Endothelial cell of umbilical vein (primary cell): ENCODE results near the gene SCTR. TPM values are rescaled to one million over a fixed set of nuclear protein-coding genes. Genes with fewer than 3 reads are reported as not detected.

Source experiments
- BruUV-seq: library from RNA; stranded (reverse); fragments of 400-500 nt; replicated peaks from 2 replicates; lab custom pipeline; 2021; lab: Mats Ljungman, UMichigan
- CTCF ChIA-PET: fragments of 300-600, 350-600 bp; sonication (Branson Sonifier 250); formaldehyde crosslinking; loops from one replicate; lab custom pipeline; 2021; ENCODE audit warnings: antibody characterized with exemption, inconsistent platforms; lab: Charles Lee
- POLR2A ChIA-PET: fragments of 300-600, 350-600 bp; sonication (Branson Sonifier 250); formaldehyde crosslinking; loops from one replicate; lab custom pipeline; 2021; ENCODE audit warnings: antibody characterized with exemption, inconsistent platforms; lab: Charles Lee
- DNase-seq: peaks from one replicate; pipeline ENCODE4 v3.0.0-alpha.2; 2011; ENCODE audit warnings: low read depth, low spot score
- FAIRE-seq: peaks from 2 replicates; lab custom pipeline; 2011; peaks lifted over from hg19 to GRCh38; lab: Jason Lieb, UNC
- H2AFZ ChIP-seq: 2 replicates; pipeline ENCODE4 v1.6.0; 2012; ENCODE audit warnings: low read depth, low read length, control low read depth, inconsistent platforms
- H3K27ac ChIP-seq: 2 replicates; pipeline ENCODE4 v1.5.1; 2011; ENCODE audit warnings: low read depth, mild to moderate bottlenecking, control low read depth, low read length, moderate library complexity; ENCODE audit not compliant: insufficient read depth
- H3K27me3 ChIP-seq, 2 experiments: 2 replicates each; pipeline versions ENCODE4 v1.6.0 to v1.6.1; 2011; ENCODE audit warnings: low read length in 2 of 2, mixed read lengths in 1 of 2; ENCODE audit not compliant: control insufficient read depth in 2 of 2, insufficient read depth in 2 of 2
- H3K36me3 ChIP-seq, 2 experiments: 2 replicates in 1 of 2; 3 replicates in 1 of 2; pipeline ENCODE4 v1.5.1; 2011; ENCODE audit warnings: low read length in 2 of 2, mild to moderate bottlenecking in 1 of 2, moderate library complexity in 1 of 2; ENCODE audit not compliant: control insufficient read depth in 2 of 2, insufficient read depth in 2 of 2; ENCODE audit errors: extremely low read depth in 1 of 2
- H3K4me1 ChIP-seq: 3 replicates; pipeline ENCODE4 v1.5.1; 2011; ENCODE audit warnings: mild to moderate bottlenecking, low read length; ENCODE audit not compliant: control insufficient read depth, insufficient read depth; ENCODE audit errors: extremely low read depth
- H3K4me2 ChIP-seq: 2 replicates; pipeline ENCODE4 v1.6.1; 2011; ENCODE audit warnings: low read length, control low read depth, mixed read lengths; ENCODE audit not compliant: insufficient read depth
- H3K4me3 ChIP-seq, 3 experiments: fragments of 200-600 bp in 1 of 3; sonication (generic), shearing (Covaris generic) in 1 of 3; replicated peaks in 1 of 3; 2 replicates each; pipeline ENCODE4 v1.5.1; 2011 to 2016; ENCODE audit warnings: control low read depth in 3 of 3, low read length in 3 of 3, mild to moderate bottlenecking in 2 of 3, inconsistent platforms in 1 of 3, low read depth in 1 of 3, moderate library complexity in 1 of 3; ENCODE audit not compliant: insufficient read depth in 1 of 3
- H3K79me2 ChIP-seq: 2 replicates; pipeline ENCODE4 v1.6.0; 2012; ENCODE audit warnings: low read length, inconsistent platforms; ENCODE audit not compliant: control insufficient read depth, insufficient read depth
- H3K9ac ChIP-seq: replicated peaks from 2 replicates; pipeline ENCODE3; 2011; ENCODE audit warnings: low read length, control low read depth; ENCODE audit not compliant: insufficient read depth; ENCODE audit errors: extremely low read depth
- H3K9me1 ChIP-seq: replicated peaks from 3 replicates; pipeline ENCODE4 v1.6.0; 2011; ENCODE audit warnings: mild to moderate bottlenecking, low read length; ENCODE audit not compliant: control insufficient read depth, insufficient read depth; ENCODE audit errors: extremely low read depth
- H3K9me3 ChIP-seq: replicated peaks from 2 replicates; pipeline ENCODE4 v1.5.1; 2012; ENCODE audit warnings: low read length, inconsistent platforms; ENCODE audit not compliant: control insufficient read depth, insufficient read depth
- H4K20me1 ChIP-seq: replicated peaks from 2 replicates; pipeline ENCODE3; 2011; ENCODE audit warnings: mild to moderate bottlenecking, low read length; ENCODE audit not compliant: control insufficient read depth, insufficient read depth; ENCODE audit errors: extremely low read depth
- CTCF ChIP-seq, 2 donors: IDR thresholded peaks; 1 replicate in 1 of 2; 2 replicates in 1 of 2; pipeline ENCODE4 v1.5.1; 2011; ENCODE audit warnings: low read length in 2 of 2, mild to moderate bottlenecking in 2 of 2, moderate library complexity in 2 of 2, control low read depth in 1 of 2, inconsistent platforms in 1 of 2, low read depth in 1 of 2; ENCODE audit not compliant: insufficient read depth in 1 of 2; ENCODE audit errors: extremely low read depth in 1 of 2
- EZH2 ChIP-seq: IDR thresholded peaks from 2 replicates; pipeline ENCODE4 v1.6.1; 2012; ENCODE audit warnings: borderline replicate concordance, low read depth, mild to moderate bottlenecking, moderate library complexity, low read length, inconsistent platforms; ENCODE audit not compliant: severe bottlenecking
- FOS ChIP-seq: IDR thresholded peaks from 2 replicates; pipeline ENCODE4 v1.6.1; 2011; ENCODE audit warnings: mild to moderate bottlenecking, low read length, moderate library complexity, borderline replicate concordance; ENCODE audit not compliant: insufficient read depth
- GATA2 ChIP-seq: IDR thresholded peaks from 2 replicates; pipeline ENCODE4 v1.7.0; 2011; ENCODE audit warnings: low read depth, mild to moderate bottlenecking, moderate library complexity, mixed read lengths, low read length; ENCODE audit not compliant: insufficient read length, insufficient read depth
- JUN ChIP-seq: IDR thresholded peaks from 2 replicates; pipeline ENCODE4 v1.6.1; 2011; ENCODE audit warnings: borderline replicate concordance, low read depth; ENCODE audit not compliant: insufficient read length, insufficient read depth
- MYC ChIP-seq: IDR thresholded peaks from one replicate; pipeline ENCODE4 v1.6.1; 2011; ENCODE audit warnings: mild to moderate bottlenecking, low read depth, low read length
- POLR2A ChIP-seq: IDR thresholded peaks from 2 replicates; pipeline ENCODE4 v1.6.1; 2012; ENCODE audit warnings: low read depth, mild to moderate bottlenecking, control low read depth, low read length
- POLR2AphosphoS5 ChIP-seq: IDR thresholded peaks from 2 replicates; pipeline ENCODE4 v1.6.1; 2012; ENCODE audit warnings: low read depth, mild to moderate bottlenecking, control low read depth, low read length, moderate library complexity; ENCODE audit not compliant: insufficient read depth
- dilution Hi-C: fragments of 300-500 bp; cut with MboI; formaldehyde crosslinking; loops from one replicate; pipeline ENCODE4 v1.15.0; 2019; ENCODE audit warnings: low sequenced_read_pairs; ENCODE audit not compliant: extremely low pct_ligation_motif_present
- intact Hi-C: fragments of 100-400 bp; cut with micrococcal nuclease; formaldehyde crosslinking; loops from one replicate; pipeline ENCODE4 v1.10.0; 2022
- polyA plus RNA-seq, 4 experiments: library from polyadenylated mRNA; depleted of rRNA in 3 of 4; stranded (reverse) in 3 of 4; unstranded in 1 of 4; fragments of >200 nt; gene quantifications; 2 replicates each; pipeline versions ENCODE4 v1.2.1 to v1.2.3, GENCODE V29; 2011 to 2012; ENCODE audit warnings: missing spikeins in 1 of 4
- total RNA-seq: library from RNA; stranded (reverse); gene quantifications from 2 replicates; pipeline ENCODE4 v1.2.3, GENCODE V29; 2021
- TF ChIP-seq, protein P1 (sequence below): IDR thresholded peaks from 2 replicates; pipeline ENCODE4 v1.6.1; 2011; ENCODE audit not compliant: insufficient read depth, insufficient read length

SCTR gene
- total and polyA plus RNA-seq, 2 donors (not counting 3 experiments of a cell fraction or from before 2014, with no cell fraction given), result not detected

GRCh38 chr2:119421741-119422140, 102.5 kb downstream of the SCTR start:
- Histone ChIP-seq H4K20me1 (no peaks in the 10 kb centered on the region), H3K36me3 (no peaks in the 10 kb centered on the region), H3K9me1 (no peaks in the 10 kb centered on the region), H3K4me3 (no peak overlapping the region), H3K4me1 (no peaks in the 10 kb centered on the region), H3K9ac (no peak overlapping the region), H3K27ac (no peak overlapping the region), H3K4me2 (no peak overlapping the region), H3K27me3 (peaks cover 28% of the 10 kb centered on the region in 2 experiments), H3K79me2 (no peaks in the 10 kb centered on the region), H2AFZ (no peak overlapping the region), H3K9me3 (no peaks in the 10 kb centered on the region)
- FAIRE-seq (no peak), DNase-seq (no peak)
- ChIA-PET CTCF (interaction anchor here (1.4 kb wide), 1 partner anchor 55 kb away, joined by 4 read pairs; no protein-coding TSS in a partner anchor), POLR2A (no interaction called here)
- intact Hi-C loops (no loop called here), dilution Hi-C loops (no loop called here)
- TF ChIP-seq CTCF (IDR thresholded peaks at IDR 0.05; ENCODE audit: extremely low read depth in 1 of 2, insufficient read depth in 1 of 2, low read depth in 1 of 2, low read length in 2 of 2) (no peak), MYC (no peak), GATA2 (no peak), POLR2AphosphoS5 (no peak), POLR2A (no peak), FOS (no peak), JUN (no peak), EZH2 (no peak)
- TF ChIP-seq, protein P1, sequence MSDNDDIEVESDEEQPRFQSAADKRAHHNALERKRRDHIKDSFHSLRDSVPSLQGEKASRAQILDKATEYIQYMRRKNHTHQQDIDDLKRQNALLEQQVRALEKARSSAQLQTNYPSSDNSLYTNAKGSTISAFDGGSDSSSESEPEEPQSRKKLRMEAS, result no peak
- no TSS peak for BruUV-seq
